T-helper 9 cell (primary cell): ENCODE results near the gene NAMPT.

Experiments used
- DNase-seq: peaks from one replicate; pipeline ENCODE4 v3.0.0-alpha.2; 2020

Gene NAMPT

DNA sequence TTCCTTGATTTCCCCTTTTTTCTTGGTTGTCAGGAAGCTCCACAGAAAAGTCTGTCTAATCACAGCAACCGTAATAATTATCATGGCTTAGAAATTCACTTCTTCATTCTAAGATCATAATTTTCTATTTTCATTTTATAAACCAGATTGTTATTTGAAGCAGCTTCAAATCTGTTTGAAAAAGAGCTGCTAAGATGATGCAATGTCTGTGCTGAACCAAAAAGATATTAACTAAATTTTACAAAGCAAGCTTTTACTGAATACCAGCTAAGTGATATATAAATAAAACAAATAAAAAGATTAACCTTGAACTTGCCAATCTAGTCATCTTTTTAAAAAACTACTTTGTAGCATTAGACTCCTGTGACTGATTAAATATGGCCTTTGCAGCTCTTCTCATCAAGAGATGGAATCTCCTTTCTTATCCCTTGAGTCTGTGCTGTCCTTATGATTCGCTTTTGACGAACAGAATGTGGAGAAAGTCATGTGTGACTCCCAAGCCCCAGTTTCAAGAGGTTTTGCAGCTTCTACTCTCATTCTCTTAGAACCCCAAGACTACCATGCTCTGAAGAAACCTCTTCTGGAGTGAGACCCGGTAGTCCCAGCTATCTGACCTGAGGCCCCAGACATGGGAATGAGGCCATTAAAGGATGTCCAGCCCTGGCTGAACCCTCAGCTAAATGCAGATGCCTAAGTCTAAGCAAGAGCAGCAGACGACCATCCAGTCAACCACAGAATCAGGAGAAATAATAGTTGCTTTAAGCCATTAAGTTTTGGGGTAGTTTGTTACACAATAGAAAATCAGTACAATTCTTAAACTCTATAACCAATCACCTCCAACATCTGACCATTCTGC, 14.4 kb downstream of the NAMPT start:
- DNase-seq, result no peak

DNA sequence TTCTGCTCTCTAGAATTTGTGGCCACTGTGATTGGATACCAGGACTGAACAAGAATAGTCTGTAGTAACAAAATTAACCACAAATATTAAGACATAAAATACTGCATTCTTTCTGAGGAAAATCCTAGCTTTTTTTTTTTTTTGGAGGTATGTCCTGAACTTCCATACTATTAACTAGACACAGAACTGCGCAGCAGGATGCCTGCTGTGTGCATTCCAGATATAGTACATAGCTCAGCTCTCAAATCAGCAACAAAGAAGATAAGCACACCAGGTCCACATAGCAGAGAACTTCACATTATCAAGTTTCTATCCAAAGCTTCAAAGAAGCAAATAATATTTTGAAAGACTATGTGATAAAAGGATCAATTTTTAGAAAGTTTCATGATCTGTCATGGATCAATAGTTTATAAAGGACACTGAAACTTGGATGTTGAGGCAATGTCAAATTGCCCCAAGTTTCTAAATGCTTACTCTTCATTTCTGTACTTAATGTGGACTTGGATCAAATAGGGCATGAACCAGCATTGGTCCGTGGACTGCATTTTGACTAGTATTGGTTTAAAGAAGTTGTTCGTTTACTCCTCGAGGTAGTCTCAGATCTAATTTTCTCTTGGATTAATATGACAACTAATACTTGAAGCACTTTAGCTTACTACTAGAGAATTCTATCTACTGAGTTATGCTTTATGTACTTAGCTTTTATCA, 15.4 kb downstream of the NAMPT start:
- no peak for DNase-seq

- DNase-seq, result no peak
Observed at GRCh38 chr7:106265133-106265532, 19.6 kb downstream of the NAMPT start.

DNA sequence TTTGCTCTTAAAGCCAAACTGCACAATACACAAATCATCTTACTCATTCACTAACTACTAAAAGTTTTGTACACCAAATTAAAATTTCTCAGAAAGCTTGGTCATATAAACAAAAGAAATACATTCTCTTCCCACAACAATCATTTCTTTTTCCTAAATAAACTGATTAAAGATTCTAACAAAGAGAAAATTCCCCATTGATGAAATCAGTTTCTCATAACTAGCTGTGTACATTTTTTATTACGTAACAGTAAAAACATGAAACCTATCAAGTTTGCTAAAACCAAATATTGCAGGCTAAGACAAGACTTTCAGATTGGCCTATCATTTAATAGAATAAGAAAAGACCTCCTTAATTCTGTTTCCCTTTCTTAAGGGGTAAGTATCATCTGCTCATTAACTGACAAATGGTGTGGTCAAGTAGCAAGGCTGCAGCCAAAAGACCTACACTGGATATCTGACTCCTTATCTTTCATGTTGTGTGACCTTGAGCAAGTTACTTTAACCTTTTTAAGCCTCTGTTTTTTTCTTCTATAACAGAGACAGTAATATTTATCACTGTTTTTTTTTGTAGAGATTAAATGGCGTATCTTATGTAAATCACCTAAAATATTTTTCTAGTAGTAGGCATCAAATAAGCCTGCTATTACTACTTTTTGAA, 22.4 kb downstream of the NAMPT start:
- no peak for DNase-seq

DNA sequence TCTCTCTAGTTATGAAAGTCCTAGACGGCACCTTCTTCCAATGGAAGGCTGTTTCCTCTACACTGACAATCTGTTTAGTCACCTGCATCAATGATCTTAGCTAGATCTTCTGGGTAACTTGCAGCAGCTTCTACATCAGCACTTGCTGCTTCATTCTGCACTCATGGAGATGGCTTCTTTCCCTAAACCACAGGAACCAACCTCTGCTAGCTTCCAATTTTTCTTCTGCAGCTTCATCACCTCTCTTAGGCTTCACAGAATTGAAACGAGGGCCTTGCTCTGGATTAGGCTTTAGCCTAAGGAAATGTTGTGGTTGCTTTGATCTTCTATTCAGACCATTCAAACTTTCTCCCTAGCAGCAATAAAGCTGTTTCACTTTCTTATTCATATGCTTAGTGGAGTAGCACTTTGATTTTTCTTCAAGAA, 24.6 kb downstream of the NAMPT start:
- DNase-seq, result no peak

DNA sequence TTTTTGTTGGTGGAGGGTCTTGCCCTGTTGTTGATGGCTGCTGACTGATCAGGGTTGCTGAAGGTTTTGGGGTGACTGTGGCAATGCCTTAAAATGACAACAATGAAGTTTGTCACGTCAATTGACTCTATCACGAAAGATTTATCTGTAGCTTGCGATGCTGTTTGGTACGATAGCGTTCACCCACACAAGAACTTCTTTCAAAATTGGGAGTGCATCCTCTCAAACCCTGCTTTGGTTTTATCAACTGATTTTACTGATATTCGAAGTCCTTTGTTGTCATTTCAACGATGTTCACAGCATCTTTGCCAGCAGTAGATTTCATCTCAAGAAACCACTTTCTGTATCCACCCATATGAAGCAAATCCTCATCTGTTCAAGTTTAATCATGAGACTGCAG, 26.0 kb downstream of the NAMPT start:
- DNase-seq, result no peak

DNA sequence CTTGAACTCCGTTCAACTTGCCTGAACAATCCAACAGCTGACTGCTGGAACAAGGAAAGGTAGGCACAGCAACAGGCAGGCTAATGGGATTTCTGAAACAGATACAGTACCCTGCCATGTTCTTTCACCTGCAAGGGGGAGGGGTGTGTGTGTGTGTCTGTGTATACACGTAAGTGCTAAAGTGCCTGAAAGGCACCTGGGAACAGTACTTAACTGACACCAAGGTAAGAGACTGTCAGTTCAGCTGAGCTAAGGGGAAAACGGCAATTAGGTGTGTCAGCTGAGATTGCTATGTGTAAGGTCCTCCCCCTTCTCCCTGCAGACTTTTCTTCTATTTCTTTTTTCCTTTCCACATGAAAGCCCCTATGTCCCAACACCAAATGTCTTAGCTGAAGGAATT, 27.0 kb downstream of the NAMPT start:
- no peak for DNase-seq

GRCh38 chr7:106256144-106256543, 28.6 kb downstream of the NAMPT start:
- no peak for DNase-seq

- no peak for DNase-seq
Observed at GRCh38 chr7:106255246-106255645, 29.5 kb downstream of the NAMPT start.

DNA sequence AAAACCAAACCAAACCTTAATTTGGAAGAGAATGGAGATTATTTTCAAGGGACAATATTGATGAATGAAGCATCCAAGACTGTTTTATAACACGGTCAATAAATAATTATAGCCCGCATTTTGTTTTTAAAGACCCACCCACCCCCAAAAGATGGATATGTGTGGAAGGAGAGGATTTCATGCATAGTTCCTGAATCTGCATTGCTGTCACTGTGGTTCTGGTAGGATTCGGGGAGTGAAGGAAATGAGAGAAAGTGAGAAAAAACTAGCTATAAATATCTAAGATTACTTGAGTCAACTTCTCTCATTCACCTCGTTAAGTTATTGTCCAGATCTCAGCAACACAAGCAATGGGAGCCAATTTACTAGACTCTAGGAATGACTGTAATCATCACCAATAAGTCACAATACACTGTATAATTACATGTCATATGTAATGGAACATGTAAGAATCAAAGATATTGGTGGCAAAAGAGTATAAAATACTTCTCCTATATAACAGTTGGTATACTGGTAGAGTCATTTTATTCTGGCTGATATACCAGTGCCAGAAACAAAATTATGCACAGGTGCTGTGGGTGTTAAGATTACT, 30.2 kb downstream of the NAMPT start:
- no peak for DNase-seq

DNA sequence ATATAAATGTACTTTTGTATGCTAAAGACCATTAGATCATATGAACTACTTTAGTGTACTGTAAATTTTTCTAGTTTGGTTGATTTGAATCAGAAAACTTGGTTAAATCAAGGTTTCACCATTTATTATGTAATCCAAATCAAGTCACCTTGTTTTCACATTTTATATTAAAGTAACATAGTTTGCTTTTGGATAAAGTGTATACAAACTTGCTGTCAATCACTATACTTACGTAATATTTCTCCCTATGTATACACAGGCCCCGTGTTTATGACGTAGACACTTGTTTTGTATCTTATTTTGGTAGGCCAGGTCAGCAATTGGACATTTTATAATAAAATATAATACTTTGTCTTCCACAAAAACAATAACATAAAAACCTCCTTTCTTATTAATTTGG, 32.2 kb downstream of the NAMPT start:
- DNase-seq, result no peak

GRCh38 chr7:106249488-106249887, 35.3 kb downstream of the NAMPT start:
- no peak for DNase-seq

DNA sequence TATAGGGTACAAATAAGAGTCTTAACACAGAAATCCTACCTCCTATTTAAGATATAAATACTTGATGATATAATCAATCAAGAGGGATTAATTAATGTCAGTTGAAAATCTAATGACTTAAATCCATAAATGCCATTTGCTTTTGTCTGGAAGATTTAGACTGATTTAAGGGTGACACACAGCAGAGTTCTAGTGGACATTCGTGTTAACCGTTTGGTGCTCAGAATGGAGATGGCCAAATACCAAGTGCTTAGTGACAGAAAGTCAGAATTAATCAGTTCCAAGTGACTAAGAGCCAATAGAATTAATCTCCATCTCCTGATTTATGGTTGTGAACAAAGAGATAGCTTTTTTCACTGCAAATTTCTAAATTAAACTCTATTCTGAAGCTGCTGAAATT, 36.2 kb downstream of the NAMPT start:
- no peak for DNase-seq

GRCh38 chr7:106247841-106248240, 36.9 kb downstream of the NAMPT start:
- no peak for DNase-seq

DNA sequence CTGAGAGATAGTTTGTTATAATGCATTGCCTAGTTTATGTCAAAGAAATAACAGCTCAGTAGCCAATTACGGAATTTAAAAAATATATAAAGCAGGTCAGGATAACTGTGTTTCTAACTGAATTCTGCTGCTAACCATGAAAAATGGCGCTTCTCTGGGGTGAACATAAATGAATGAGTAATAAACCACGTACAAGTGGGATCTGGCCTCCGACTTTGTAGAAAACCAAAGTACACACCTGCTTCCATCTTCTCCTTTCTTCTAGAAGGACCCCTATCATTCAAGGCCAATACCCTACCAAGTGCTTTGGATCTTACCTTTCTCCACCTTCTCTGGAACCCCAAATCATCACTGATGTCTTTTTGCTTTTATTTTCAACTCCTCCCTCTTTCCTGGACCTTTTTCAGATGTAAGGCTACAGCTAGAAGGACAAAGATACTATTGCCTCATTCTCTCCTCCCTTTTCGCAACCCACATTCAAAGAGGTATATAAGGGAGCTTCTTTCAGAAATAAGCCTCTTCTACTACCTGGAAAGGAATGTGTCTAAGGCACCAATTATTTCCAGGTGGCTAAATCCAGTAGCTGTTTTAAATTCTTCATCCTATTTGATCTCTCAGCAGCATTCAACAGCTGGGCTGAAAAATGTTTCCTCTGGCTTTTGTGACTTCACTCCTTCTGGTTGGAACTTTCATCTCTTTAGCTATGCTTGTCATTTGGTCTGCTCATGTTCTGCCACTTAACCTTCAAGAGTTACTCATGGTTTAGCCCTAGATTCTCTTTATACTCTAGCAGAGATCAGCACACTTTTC, 37.7 kb downstream of the NAMPT start:
- DNase-seq, result no peak

- no peak for DNase-seq
Observed at GRCh38 chr7:106243893-106244292, 40.9 kb downstream of the NAMPT start.

DNA sequence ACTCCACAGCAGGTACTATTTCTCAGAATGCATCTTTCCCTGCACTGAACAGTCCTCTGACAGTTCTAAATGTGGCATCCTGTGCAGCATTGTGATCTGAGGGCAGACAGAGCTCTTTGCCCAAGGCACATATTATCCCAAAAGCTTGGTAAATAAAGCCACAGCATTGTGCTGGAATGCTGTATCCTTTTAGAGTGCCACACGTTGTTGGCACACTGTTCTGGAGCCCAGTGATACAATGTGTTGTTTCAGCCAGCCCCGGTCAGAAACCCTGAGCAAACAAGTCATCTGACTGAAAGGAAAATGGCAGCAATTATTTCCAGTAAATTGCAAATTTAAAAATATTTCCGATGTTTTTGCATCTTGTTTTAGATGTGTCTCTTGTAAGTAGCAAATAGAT, 45.4 kb downstream of the NAMPT start:
- DNase-seq, result no peak

GRCh38 chr7:106238830-106239229, 46.0 kb downstream of the NAMPT start:
- DNase-seq, result no peak

DNA sequence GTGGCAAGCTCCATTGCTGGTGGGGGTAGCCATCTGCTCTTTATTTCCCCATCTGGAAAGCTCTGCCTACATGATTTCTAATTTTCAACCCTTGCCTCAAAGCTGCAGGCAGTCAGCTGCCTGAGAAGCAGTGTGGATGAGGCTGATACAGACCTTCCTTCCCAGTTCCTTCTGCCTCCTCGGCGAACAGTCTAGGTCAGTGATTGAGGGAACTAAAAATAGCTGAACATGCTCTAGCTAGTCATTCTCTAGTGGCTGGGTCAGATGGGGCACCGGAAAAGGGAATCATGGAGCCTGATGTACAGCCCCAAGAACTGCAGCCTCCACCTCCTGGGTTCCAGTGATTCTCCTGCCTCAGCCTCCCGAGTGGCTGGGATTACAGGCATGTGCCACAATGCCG, 48.7 kb downstream of the NAMPT start:
- no peak for DNase-seq

DNA sequence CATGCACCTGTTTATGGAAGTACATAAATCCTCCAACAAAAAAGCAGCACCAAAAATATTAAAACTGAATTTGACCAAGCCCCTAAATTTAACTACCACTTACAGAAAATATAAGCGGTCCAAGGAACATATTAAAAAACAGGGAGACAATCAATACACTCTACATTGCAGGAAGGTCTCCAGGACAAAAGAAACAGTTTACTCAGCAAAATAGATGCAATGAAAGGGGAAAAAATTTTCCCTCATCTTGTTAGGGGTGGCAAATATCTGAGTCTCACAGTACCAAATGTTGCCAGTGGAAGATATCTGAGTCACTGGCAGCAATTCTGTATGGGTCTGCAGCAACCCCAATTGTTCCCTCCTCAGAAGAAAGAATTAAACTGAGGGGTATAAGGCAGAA, 50.4 kb downstream of the NAMPT start:
- DNase-seq, result no peak

GRCh38 chr7:106231856-106232490, 52.8 kb downstream of the NAMPT start:
- DNase-seq, result no peak

DNA sequence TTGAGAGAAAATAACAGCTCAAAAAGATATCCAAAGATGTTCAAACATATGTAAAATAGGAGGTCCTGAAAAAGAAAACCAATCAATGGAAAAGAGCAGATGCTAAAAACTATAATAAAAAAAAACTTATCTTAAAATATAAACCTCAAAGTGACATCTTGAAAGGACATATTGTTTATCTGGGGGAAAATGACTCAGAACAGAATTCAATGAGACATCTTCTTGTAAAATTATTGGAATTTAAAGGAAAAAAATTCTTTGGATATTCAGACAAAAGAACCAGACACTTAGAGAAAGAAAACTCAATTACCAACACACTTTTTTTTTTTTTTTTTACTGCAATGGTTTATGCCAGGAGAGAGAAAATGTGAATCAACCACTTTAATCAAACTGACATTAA, 58.9 kb downstream of the NAMPT start:
- DNase-seq, result no peak
